ENCODE data around the gene CR1L.

GRCh38 chr1:207631137-207631536, 13.8 kb upstream of the CR1L start:
- TF ChIP-seq POLR2A (IDR thresholded peaks at IDR 0.05; ENCODE audit: low read length) (no peak), GATA1 (IDR thresholded peaks at IDR 0.05; ENCODE audit: low read depth, low read length) (no peak)

Data from erythroblast (primary cell).